Skeletal muscle tissue (tissue), 4 donors: ENCODE measurements around the gene RTP2. TPM values are rescaled to one million over a fixed set of nuclear protein-coding genes. Genes with fewer than 3 reads are reported as not detected.
A peak's percentile ranks its signal among the peaks of the same experiment; 100 is the strongest.

ENCODE experiments used
- H3K27ac ChIP-seq: one replicate; pipeline ENCODE4 v1.7.0; 2013; ENCODE audit warnings: mild to moderate bottlenecking, low read depth, low read length, inconsistent platforms
- H3K27me3 ChIP-seq, 3 donors: one replicate each; pipeline ENCODE4 v1.7.0; 2013; ENCODE audit warnings: low read length in 3 of 3; ENCODE audit not compliant: control insufficient read depth in 3 of 3, insufficient read depth in 3 of 3
- H3K36me3 ChIP-seq, 3 donors: one replicate each; pipeline ENCODE4 v1.7.0; 2013; ENCODE audit warnings: low read length in 3 of 3; ENCODE audit not compliant: control insufficient read depth in 3 of 3, insufficient read depth in 3 of 3
- H3K4me1 ChIP-seq, 3 donors: one replicate each; pipeline ENCODE4 v1.7.0; 2013; ENCODE audit warnings: low read length in 3 of 3, mild to moderate bottlenecking in 3 of 3; ENCODE audit not compliant: control insufficient read depth in 3 of 3, insufficient read depth in 3 of 3
- H3K4me3 ChIP-seq, 3 donors: one replicate each; pipeline ENCODE4 v1.7.0; 2013; ENCODE audit warnings: low read length in 3 of 3
- H3K9ac ChIP-seq, 3 donors: one replicate each; pipeline ENCODE4 v1.7.0; 2013; ENCODE audit warnings: low read length in 3 of 3, mild to moderate bottlenecking in 3 of 3, moderate library complexity in 2 of 3, low read depth in 1 of 3
- H3K9me3 ChIP-seq, 3 donors: one replicate each; pipeline ENCODE4 v1.7.0; 2013; ENCODE audit warnings: low read length in 3 of 3; ENCODE audit not compliant: control insufficient read depth in 3 of 3
- total RNA-seq: library from RNA; depleted of rRNA; stranded (reverse); fragments of >200 nt; gene quantifications from one replicate; pipeline ENCODE4 v1.2.3, GENCODE V29; 2014
- donor health status: Osteomylitis.

The RTP2 gene
- total RNA-seq, result not detected

- Histone ChIP-seq H3K4me1 (peaks cover 27 to 61% (median 53%) of the 10 kb centered on the region in 3 donors), H3K4me3 (no peak within 1 kb of the TSS), H3K9ac (no peak within 1 kb of the TSS), H3K27ac (peak within 1 kb of the TSS; percentile 62), H3K27me3 (no peaks in the 10 kb centered on the region), H3K36me3 (no peaks in the 10 kb centered on the region), H3K9me3 (no peaks in the 10 kb centered on the region)
These were observed at the start of gene RTP2 for GRCh38 chr3:187702507-187703033. Gene RTP2 (minus strand): TSS chr3:187702557. CDS start chr3:187702128, 429 bp downstream.

GRCh38 chr3:187750513-187751123, 48.3 kb upstream of the RTP2 start:
- Histone ChIP-seq H3K9me3 (no peaks in the 10 kb centered on the region), H3K4me3 (peak overlapping the region; percentile 57 to 71 (median 66)), H3K27me3 (no peaks in the 10 kb centered on the region), H3K4me1 (peaks cover 18 to 33% (median 28%) of the 10 kb centered on the region in 3 donors), H3K27ac (peak overlapping the region; percentile 100), H3K9ac (peak overlapping the region; percentile 71 to 86 (median 76)), H3K36me3 (no peaks in the 10 kb centered on the region)

GRCh38 chr3:187750006-187750512, 47.7 kb upstream of the RTP2 start:
- Histone ChIP-seq H3K4me1 (peaks cover 18 to 33% (median 28%) of the 10 kb centered on the region in 3 donors), H3K27ac (peak overlapping the region; percentile 100), H3K9me3 (no peaks in the 10 kb centered on the region), H3K4me3 (peak overlapping the region; percentile 57 to 71 (median 66)), H3K9ac (peak overlapping the region; percentile 71 to 86 (median 76)), H3K27me3 (no peaks in the 10 kb centered on the region), H3K36me3 (no peaks in the 10 kb centered on the region)

GRCh38 chr3:187748050-187748481, 45.7 kb upstream of the RTP2 start:
- no peaks in the 10 kb centered on the region for H3K9me3 ChIP-seq
- H3K36me3 ChIP-seq, result peaks cover 0 to 3% (median 0%) of the 10 kb centered on the region in 3 donors
- peak overlapping the region; percentile 100 for H3K27ac ChIP-seq
- peak overlapping the region in 1 of 3 donors; percentile 24 for H3K4me3 ChIP-seq
- no peaks in the 10 kb centered on the region for H3K27me3 ChIP-seq
- peaks cover 18 to 33% (median 28%) of the 10 kb centered on the region in 3 donors for H3K4me1 ChIP-seq
- H3K9ac ChIP-seq, result peak overlapping the region; percentile 57 to 100 (median 99)

- peaks cover 18 to 33% (median 29%) of the 10 kb centered on the region in 3 donors for H3K4me1 ChIP-seq
- peak overlapping the region in 2 of 3 donors; percentile 94 to 95 for H3K4me3 ChIP-seq
- peaks cover 0 to 3% (median 0%) of the 10 kb centered on the region in 3 donors for H3K36me3 ChIP-seq
- peak overlapping the region; percentile 57 to 100 (median 99) for H3K9ac ChIP-seq
- no peaks in the 10 kb centered on the region for H3K27me3 ChIP-seq
- peak overlapping the region; percentile 100 for H3K27ac ChIP-seq
- no peaks in the 10 kb centered on the region for H3K9me3 ChIP-seq
These were observed 45.1 kb upstream of the RTP2 start for GRCh38 chr3:187747506-187747905.

- no peaks in the 10 kb centered on the region for H3K9me3 ChIP-seq
These were observed 44.3 kb upstream of the RTP2 start for GRCh38 chr3:187746442-187747281.

GRCh38 chr3:187746059-187746441, 43.7 kb upstream of the RTP2 start:
- H3K36me3 ChIP-seq, result peaks cover 0 to 3% (median 0%) of the 10 kb centered on the region in 3 donors
- H3K4me1 ChIP-seq, result peaks cover 21 to 38% (median 35%) of the 10 kb centered on the region in 3 donors
- no peaks in the 10 kb centered on the region for H3K9me3 ChIP-seq
- peak overlapping the region; percentile 97 to 100 (median 99) for H3K9ac ChIP-seq
- peak overlapping the region; percentile 94 to 97 (median 95) for H3K4me3 ChIP-seq
- H3K27ac ChIP-seq, result peak overlapping the region; percentile 100
- no peaks in the 10 kb centered on the region for H3K27me3 ChIP-seq

More at GRCh38 chr3:187746442-187747281, 44.3 kb upstream of the RTP2 start:
- peaks cover 21 to 34% (median 33%) of the 10 kb centered on the region in 3 donors for H3K4me1 ChIP-seq
- peak overlapping the region; percentile 94 to 97 (median 95) for H3K4me3 ChIP-seq
- peak overlapping the region; percentile 100 for H3K27ac ChIP-seq
- no peaks in the 10 kb centered on the region for H3K27me3 ChIP-seq
- H3K36me3 ChIP-seq, result peaks cover 0 to 3% (median 0%) of the 10 kb centered on the region in 3 donors
- H3K9ac ChIP-seq, result peak overlapping the region; percentile 97 to 100 (median 99)

GRCh38 chr3:187745201-187746058, 43.1 kb upstream of the RTP2 start, which contains the start of gene BCL6:
Gene BCL6 (minus strand): TSS chr3:187745468. CDS start chr3:187733693, 11,775 bp downstream.
- peak within 1 kb of the TSS; percentile 99 to 100 (median 100) for H3K9ac ChIP-seq
- H3K4me3 ChIP-seq, result peak within 1 kb of the TSS; percentile 94 to 97 (median 95)
- H3K9me3 ChIP-seq, result no peaks in the 10 kb centered on the region
- H3K36me3 ChIP-seq, result peaks cover 0 to 3% (median 0%) of the 10 kb centered on the region in 3 donors
- H3K27ac ChIP-seq, result peak within 1 kb of the TSS; percentile 100
- peaks cover 24 to 36% (median 33%) of the 10 kb centered on the region in 3 donors for H3K4me1 ChIP-seq
- H3K27me3 ChIP-seq, result no peaks in the 10 kb centered on the region
